Neural cell (in vitro differentiated cells): ENCODE results near the gene LSAMP.

Experiments used
- CTCF ChIP-seq: fragments of 450-650 bp; IDR thresholded peaks from 2 replicates; pipeline ENCODE4 v1.5.1; 2014; ENCODE audit warnings: antibody characterized with exemption, mild to moderate bottlenecking, moderate library complexity; ENCODE audit not compliant: poor library complexity, severe bottlenecking
- EZH2 ChIP-seq: fragments of 200-600, 300-800 bp; shearing (Covaris generic), sonication (generic); IDR thresholded peaks from 2 replicates; pipeline ENCODE4 v1.6.1; 2014; ENCODE audit warnings: antibody characterized with exemption, low read length, borderline replicate concordance, mild to moderate bottlenecking; ENCODE audit not compliant: insufficient read depth, poor library complexity, severe bottlenecking
- POLR2AphosphoS5 ChIP-seq: IDR thresholded peaks from 2 replicates; pipeline ENCODE4 v1.6.1; 2012
- RAD21 ChIP-seq: fragments of 450-650 bp; conservative IDR thresholded peaks from 2 replicates; pipeline ENCODE4 v1.6.1; 2014; ENCODE audit warnings: antibody characterized with exemption, mild to moderate bottlenecking, moderate library complexity
- REST ChIP-seq: IDR thresholded peaks from 2 replicates; pipeline ENCODE4 v1.6.1; 2012; ENCODE audit warnings: borderline replicate concordance
- TAF1 ChIP-seq: IDR thresholded peaks from 2 replicates; pipeline ENCODE4 v1.6.1; 2012; ENCODE audit warnings: low read depth

- TF ChIP-seq CTCF, result no peak
- no peak for TF ChIP-seq RAD21
- TF ChIP-seq EZH2, result no peak
- TF ChIP-seq TAF1, result no peak
- no peak for TF ChIP-seq POLR2AphosphoS5
- TF ChIP-seq REST, result no peak
Measured at GRCh38 chr3:116388867-116389385, 56.4 kb downstream of the LSAMP start.
